Sigmoid colon (tissue), 4 donors: ENCODE data around the gene FBXL13.
"Not testable (repeated sequence)": the region's sequence is repeated elsewhere in the genome, so short reads cannot be mapped to it uniquely, and the experiment has no call there.

Experiments used
- EP300 ChIP-seq, 4 donors: sonication (generic); formaldehyde crosslinking; IDR thresholded peaks; one replicate each; pipeline ENCODE4 v1.6.1; 2017; ENCODE audit warnings: antibody characterized with exemption in 4 of 4
- TF ChIP-seq, protein P1 (sequence below), 4 experiments: fragments of 450-650 bp in 3 of 4; fragments of 200-600 bp in 1 of 4; IDR thresholded peaks; one replicate each; pipeline ENCODE4 v1.5.1; 2016 to 2019; ENCODE audit warnings: antibody characterized with exemption in 4 of 4, mild to moderate bottlenecking in 3 of 4, moderate library complexity in 2 of 4

DNA sequence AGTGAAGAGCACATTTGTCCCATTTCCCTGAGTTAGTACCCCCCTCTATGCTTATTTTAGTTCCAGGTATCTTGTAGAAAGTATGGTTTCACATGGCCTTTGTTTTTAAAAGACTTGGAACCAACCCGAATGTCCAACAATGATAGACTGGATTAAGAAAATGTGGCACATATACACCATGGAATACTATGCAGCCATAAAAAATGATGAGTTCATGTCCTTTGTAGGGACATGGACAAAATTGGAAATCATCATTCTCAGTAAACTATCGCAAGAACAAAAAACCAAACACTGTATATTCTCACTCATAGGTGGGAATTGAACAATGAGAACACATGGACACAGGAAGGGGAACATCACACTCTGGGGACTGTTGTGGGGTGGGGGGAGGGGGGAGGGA is 21.0 kb upstream of the FBXL13 start:
- not testable (repeated sequence) for TF ChIP-seq EP300 (IDR thresholded peaks at IDR 0.05)
- TF ChIP-seq, protein P1, sequence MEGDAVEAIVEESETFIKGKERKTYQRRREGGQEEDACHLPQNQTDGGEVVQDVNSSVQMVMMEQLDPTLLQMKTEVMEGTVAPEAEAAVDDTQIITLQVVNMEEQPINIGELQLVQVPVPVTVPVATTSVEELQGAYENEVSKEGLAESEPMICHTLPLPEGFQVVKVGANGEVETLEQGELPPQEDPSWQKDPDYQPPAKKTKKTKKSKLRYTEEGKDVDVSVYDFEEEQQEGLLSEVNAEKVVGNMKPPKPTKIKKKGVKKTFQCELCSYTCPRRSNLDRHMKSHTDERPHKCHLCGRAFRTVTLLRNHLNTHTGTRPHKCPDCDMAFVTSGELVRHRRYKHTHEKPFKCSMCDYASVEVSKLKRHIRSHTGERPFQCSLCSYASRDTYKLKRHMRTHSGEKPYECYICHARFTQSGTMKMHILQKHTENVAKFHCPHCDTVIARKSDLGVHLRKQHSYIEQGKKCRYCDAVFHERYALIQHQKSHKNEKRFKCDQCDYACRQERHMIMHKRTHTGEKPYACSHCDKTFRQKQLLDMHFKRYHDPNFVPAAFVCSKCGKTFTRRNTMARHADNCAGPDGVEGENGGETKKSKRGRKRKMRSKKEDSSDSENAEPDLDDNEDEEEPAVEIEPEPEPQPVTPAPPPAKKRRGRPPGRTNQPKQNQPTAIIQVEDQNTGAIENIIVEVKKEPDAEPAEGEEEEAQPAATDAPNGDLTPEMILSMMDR (IDR thresholded peaks at IDR 0.05): not testable (repeated sequence)
